Transverse colon (tissue), 3 donors: ENCODE measurements around the gene ANKRD11.

ENCODE experiments used
- CTCF ChIP-seq, 5 experiments: fragments of 200-600 bp in 3 of 5; fragments of 450-650 bp in 2 of 5; sonication (generic) in 3 of 5; IDR thresholded peaks; 1 replicate in 2 of 5; 2 replicates in 3 of 5; pipeline ENCODE4 v1.5.1; 2016 to 2017; ENCODE audit warnings: antibody characterized with exemption in 5 of 5, inconsistent platforms in 3 of 5, mild to moderate bottlenecking in 2 of 5, moderate library complexity in 1 of 5
- EP300 ChIP-seq: sonication (generic); formaldehyde crosslinking; IDR thresholded peaks from one replicate; pipeline ENCODE4 v1.6.1; 2017; ENCODE audit warnings: antibody characterized with exemption, low read depth
- POLR2A ChIP-seq: fragments of 450-650 bp; IDR thresholded peaks from one replicate; pipeline ENCODE4 v1.6.1; 2016; ENCODE audit warnings: antibody characterized with exemption, mild to moderate bottlenecking, moderate library complexity

GRCh38 chr16:89418352-89418751, 72.0 kb downstream of the ANKRD11 start:
- TF ChIP-seq CTCF (IDR thresholded peaks at IDR 0.05): no peak
- no peak for TF ChIP-seq EP300
- TF ChIP-seq POLR2A: no peak
